ENCODE measurements around the gene AGXT. TPM values are rescaled to one million over a fixed set of nuclear protein-coding genes. Genes with fewer than 3 reads are reported as not detected.

Gene AGXT
- total RNA-seq, 4 donors from 2014 or later, result 0.33 to 0.75 TPM; not detected in 2

DNA sequence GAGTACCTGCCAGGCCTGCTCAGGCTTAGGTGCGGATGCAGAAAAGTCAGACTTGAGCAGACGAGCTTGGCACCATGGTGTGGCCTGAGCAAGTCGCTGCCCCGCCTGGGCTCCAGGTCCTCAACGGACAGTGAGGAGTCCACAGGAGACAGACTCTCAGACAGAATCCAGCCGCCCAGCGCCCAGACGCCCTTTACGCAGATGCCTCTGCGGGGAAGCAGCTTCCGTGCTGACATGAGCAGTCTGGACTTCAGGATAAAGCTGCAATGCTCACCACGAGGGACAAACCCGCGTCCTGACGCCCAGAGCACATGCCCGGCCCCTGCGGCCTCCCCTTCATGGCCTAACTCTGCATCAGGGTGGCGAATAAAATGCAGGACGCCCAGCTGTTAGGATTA lies 30.8 kb downstream of the AGXT start:
- TF ChIP-seq, protein P1, sequence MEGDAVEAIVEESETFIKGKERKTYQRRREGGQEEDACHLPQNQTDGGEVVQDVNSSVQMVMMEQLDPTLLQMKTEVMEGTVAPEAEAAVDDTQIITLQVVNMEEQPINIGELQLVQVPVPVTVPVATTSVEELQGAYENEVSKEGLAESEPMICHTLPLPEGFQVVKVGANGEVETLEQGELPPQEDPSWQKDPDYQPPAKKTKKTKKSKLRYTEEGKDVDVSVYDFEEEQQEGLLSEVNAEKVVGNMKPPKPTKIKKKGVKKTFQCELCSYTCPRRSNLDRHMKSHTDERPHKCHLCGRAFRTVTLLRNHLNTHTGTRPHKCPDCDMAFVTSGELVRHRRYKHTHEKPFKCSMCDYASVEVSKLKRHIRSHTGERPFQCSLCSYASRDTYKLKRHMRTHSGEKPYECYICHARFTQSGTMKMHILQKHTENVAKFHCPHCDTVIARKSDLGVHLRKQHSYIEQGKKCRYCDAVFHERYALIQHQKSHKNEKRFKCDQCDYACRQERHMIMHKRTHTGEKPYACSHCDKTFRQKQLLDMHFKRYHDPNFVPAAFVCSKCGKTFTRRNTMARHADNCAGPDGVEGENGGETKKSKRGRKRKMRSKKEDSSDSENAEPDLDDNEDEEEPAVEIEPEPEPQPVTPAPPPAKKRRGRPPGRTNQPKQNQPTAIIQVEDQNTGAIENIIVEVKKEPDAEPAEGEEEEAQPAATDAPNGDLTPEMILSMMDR (IDR thresholded peaks at IDR 0.05; ENCODE audit: low read depth), result no peak

DNA sequence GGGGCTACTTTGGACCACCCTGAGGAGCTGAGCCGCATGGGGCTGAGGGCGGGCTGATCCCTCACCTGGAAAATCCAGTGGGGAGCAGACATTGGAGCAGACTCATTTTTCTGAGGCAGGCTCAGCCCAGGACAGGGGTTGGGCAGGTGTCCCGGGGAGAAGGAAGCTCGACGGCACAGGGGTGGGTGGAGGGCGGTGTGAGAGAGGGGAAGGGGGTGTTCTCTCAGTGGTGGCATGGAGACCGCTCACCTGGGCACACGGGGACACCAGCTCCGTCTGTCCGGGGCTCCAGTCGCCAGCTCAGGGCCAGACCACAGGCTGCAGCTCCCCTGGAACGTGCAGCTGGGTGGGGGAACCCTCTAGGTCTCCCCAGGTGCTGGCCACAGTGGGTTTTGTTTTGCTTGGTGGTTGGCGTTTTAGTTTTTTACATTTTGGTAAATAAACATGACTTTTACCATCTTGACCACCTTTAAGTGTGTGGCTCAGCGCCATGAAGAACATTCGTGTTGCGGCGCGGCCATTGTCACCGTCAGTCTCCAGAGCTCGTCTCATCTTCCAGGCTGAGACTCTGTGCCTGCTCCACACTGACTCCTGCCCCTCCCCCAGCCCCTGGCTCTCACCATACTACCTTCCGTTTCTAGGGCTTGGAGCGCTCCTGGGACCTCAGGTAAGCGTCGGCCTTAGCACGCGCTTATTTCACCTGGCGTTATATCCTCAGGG lies 31.7 kb downstream of the AGXT start:
- TF ChIP-seq, protein P1 (IDR thresholded peaks at IDR 0.05; ENCODE audit: low read depth), result no peak

DNA sequence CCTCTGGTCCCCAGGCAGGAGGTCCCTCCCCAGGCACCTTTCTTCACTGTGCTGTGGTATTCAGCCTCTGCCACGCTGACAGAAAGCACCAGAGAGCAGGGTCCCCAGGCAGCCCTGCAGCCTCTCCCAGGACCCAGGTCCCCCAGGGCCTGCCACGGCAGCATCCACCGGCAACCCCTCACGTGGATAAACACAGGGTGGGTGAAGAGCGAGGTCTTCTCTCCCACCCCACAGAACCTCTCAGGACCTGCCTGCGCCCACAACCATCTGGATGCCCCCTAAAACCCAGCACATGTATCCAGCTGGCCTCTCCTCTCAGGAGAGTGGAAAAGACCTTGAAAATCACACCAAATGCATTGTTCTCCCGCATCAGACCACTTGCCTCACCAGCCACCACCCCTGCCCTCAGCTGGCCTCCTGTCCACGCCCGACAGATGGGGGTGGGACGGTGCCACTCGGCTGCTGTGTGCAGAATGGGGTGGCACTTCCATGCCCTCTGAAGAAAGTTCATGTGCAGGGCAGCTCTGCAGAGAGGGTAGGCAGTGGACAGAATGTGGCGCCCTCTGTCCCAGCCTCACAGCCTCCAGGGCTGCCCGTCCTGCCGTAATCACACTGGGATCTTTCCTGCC lies 33.5 kb downstream of the AGXT start:
- TF ChIP-seq, protein P1 (IDR thresholded peaks at IDR 0.05; ENCODE audit: low read depth), result no peak

DNA sequence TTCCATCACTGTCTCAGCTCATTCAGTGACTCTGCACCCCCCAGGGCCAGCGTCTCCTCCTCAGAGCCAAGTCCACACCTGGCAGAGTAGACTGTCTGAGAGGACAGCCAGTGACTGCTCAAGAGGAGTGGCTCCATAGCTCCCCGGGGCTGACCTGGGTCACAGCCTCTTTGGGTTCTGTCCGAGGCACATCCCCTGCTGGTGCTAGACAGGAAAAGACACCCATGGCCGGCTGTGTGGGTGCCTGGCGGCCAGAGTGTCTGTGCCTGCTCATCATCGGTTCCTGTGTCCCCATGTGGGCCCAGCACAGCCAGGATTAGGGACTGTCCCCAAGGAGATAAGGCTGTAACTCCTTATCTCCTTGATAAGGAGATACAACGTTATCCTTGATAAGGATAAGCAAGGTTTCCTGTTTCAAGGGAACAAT lies 34.0 kb downstream of the AGXT start:
- TF ChIP-seq, protein P1 (IDR thresholded peaks at IDR 0.05; ENCODE audit: low read depth), result no peak

DNA sequence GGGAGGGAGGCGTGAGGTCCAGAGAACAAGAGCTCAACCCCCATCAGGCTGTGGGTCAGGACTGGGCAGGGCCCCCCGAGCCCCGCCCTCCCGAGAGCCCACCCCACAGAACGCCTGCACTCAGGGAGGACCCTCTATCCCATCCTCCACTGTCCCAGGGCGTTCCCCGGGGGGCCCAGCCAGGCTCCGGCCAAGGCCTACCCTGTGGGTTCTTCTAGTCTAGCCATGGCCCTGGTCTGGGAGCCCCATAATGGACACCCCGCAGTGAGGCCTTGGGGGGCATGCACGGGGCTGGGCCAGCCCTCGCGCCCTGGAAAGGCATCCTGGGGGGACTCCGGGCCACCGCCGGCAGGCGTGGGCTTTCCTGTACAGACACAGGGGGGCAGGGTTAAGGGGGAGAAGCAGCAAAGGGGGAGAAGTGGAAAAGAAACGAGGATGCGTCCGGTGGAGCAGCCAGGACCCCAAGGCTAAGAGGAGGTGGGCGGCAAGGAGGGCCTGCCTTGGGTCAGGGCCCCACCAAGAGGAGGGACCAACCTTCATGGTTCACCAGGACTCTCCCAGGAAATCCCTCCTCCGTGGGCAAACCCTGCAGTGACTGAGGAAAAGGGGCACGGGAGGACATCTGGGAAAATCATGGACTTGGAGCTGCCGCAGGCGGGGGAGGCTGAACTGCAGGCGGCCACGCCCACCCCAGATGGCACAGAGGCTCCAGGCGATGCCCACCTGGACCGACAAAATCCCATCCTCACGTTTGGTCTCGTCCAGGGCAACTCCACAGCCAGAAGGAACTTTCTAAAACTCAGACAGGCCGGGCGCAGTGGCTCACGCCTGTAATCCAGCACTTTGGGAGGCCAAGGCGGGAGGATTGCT lies 34.8 kb downstream of the AGXT start:
- TF ChIP-seq, protein P1 (IDR thresholded peaks at IDR 0.05; ENCODE audit: low read depth), result no peak

DNA sequence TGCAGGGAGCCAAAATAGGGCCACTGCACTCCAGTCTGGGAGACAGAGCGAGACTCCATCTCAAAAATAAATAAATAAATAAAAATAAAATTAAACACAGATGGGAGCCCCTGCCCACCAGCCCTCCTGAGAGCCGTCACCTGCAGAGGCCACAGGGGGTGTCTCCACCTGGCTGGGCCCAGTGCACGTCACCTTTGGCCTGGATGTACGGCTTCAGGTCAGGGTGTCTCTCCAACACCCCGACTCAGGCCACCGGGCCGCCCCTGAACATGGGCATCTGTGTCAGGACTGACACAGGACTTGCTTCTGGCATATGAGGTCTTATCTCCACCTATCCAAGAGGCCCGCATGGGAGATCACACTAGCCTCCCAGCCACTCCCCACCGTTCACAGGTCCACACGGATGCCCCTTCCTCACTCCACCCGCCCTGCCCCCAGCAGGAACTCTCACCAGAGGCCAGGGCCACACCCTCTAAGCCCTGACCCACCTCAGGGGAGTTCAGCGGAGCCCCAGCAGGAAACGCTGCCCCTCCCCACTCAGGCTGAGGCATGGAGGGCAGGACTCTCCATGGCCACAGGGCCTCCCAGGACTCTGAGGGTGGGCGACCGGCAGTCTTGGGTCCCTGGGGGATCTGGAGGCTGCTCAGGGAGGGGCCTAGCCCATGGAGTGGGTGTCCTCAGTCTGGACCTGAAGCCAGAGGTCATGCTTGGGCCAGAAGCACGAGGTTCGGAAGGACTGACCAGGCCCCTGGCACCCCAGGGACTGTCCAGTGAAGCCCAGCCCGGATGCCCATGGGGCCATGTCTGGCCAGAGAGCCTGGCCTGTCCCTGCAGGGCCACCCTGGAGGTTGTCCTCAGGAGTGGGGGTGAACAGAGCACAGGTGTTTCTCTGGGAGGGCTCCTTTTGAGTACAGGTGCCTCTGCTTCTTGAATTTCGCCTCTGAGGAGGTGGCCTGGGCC lies 35.9 kb downstream of the AGXT start:
- TF ChIP-seq, protein P1 (IDR thresholded peaks at IDR 0.05; ENCODE audit: low read depth), result no peak

Measured in subcutaneous adipose tissue (tissue), 4 donors.